Inferior parietal cortex (tissue), 1 donor: ENCODE data around the gene SGF29.
"Not testable (repeated sequence)": the region's sequence is repeated elsewhere in the genome, so short reads cannot be mapped to it uniquely, and the experiment has no call there.

Source experiments
- DNase-seq: peaks from one replicate; pipeline ENCODE4 v3.0.0-alpha.2; 2016; ENCODE audit errors: extremely low spot score

The SGF29 gene

DNA sequence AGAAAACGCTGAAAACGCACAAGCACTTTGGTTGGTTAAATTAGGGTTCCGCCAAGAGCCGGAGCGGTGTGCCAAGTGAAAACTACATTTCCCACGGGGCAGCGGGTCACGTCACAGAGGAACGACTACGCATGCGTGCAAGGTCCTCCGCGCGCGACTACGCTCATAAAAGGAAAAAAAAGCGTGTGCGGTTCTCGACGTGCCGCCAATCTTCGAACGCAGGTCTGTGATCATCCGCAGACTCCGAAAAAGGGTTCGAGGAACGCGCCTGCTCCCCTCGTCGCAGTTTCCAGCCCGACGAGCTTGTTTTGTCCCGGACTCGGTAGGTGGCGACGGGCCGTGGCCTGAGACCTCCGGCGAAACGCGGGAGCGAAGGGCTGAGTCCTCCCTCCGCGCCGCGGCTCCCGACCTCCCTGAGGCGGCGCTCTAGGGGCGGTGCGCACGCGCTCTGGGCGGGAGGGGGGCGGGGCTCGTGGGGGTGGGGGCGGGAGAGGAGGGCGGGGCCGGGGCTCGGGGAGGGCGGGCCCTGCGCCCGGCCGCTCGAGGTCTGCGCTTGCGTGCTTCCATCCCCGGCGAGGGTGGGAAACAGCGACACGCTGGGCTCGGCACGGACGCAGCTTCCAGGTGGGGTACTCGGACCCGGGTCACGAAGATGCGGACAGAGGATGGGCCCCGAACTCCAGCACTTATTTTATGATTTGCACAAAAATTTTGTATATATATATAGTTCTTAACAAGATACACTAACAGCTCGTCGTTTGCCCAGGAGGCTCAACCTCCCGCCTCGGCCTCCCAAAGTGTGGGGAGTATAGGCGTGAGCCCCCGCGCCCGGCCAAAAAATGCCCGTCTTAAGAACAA lies at the start of gene SGF29:
Gene SGF29 (plus strand): TSS at position 145 of the 858 bp plus-strand sequence. CDS start 27,150 bp downstream, outside the sequence.
- DNase-seq, result peak; percentile 96

GRCh38 chr16:28504707-28505404 lies 48.9 kb upstream of the SGF29 start:
- DNase-seq, result no peak

- no peak for DNase-seq
Observed at GRCh38 chr16:28505489-28506137, 48.1 kb upstream of the SGF29 start.

- DNase-seq, result no peak
Observed at GRCh38 chr16:28511031-28511430, 42.7 kb upstream of the SGF29 start.

- no peak for DNase-seq
Observed at GRCh38 chr16:28511801-28512789, 41.6 kb upstream of the SGF29 start.

DNA sequence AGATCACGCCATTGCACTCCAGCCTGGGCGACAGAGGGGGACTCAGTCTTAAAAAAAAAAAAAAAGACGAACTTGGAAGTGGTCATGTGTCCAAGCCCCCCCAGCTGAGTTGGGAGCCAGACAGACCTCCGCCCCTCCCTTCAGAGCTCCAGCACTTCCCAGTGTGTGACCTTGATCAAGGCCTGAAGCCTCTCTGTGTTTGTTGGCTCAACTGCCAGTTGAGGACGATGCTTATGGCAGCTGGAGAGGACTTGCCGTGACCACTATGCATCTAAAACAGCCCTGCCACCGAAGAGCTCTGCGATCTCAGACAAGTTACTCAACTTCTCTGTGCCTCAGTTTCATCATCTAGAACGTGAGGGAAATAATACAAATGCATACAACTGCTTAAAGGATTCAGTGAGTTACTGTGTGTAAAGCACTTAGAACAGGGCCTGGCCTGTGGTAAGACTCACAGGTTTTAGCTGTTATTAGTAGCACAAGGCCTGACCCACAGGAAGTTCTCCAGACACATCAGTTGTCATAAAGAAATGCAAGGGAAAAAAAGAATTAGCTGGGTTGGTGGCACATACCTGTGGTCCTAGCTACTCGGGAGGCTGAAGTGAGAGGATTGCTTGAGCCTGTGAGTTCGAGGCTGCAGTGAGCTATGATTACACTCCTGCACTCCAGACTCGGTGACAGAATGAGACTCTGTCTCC lies 40.1 kb upstream of the SGF29 start:
- DNase-seq, result no peak

- no peak for DNase-seq
Observed at GRCh38 chr16:28514246-28514645, 39.5 kb upstream of the SGF29 start.

- no peak for DNase-seq
Observed at GRCh38 chr16:28520672-28521071, 33.0 kb upstream of the SGF29 start.

DNA sequence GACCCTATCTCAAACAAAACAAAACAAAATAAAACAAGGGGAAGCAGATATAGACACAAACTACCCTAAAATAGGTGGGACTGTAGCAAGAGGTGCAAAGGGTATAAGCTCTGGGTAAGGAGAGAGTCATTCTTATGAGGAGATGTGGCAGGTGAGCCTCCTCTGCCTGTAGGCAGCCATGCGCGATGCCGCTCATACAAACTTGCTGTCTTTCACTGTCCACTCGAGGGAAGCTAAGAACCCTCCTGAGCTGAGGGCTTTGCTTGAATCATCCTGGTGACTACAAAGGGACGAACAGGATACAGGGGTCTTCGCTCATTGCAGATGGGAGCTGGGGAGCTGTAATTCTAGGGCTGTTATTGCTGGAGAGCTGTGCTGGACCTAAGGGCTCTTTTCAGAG lies 32.3 kb upstream of the SGF29 start:
- no peak for DNase-seq

- DNase-seq, result no peak
Observed at GRCh38 chr16:28522792-28523191, 30.9 kb upstream of the SGF29 start.

GRCh38 chr16:28524681-28525171 lies 29.0 kb upstream of the SGF29 start:
- no peak for DNase-seq

DNA sequence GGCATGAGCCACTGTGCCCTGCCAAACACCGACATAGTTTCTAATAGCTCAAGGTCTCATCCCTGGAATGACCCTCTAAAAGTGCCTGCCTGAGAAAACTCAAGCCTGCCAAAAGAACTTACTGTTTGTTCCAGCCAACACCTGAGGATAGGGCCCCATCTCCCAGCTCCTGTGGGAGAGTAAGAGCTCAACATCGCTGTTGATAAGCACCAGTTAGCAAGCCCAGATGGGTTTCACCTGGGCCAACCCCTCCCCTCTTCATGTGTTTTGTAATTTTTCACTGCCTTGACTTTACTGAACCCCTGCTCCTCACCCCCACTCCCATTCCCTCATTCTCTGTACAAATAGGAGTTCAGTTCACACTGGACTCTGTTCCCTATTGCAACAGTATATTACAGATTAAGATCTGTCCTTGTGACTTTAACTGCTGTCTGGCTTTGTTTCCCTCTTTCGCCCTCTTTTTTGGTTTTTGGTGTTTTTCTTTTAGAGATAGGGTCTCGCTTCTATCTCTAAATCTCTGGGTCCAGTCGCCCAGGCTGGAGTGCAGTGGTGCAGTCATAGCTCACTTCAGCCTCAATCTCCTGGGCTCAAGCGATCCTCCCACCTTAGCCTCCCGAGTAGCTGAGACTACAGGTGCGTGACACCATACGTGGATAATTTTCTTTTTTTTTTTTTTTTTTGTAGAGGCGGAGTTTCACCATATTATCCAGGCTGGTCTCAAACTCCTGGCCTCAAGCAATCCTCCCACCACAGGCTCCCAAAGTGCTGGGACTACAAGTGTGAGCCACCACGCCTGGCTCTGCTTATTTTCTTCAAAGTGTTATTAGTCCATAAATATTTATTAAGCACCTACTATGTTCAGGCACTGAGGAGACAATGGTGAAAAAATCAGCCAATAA lies 27.3 kb upstream of the SGF29 start:
- DNase-seq, result no peak

DNA sequence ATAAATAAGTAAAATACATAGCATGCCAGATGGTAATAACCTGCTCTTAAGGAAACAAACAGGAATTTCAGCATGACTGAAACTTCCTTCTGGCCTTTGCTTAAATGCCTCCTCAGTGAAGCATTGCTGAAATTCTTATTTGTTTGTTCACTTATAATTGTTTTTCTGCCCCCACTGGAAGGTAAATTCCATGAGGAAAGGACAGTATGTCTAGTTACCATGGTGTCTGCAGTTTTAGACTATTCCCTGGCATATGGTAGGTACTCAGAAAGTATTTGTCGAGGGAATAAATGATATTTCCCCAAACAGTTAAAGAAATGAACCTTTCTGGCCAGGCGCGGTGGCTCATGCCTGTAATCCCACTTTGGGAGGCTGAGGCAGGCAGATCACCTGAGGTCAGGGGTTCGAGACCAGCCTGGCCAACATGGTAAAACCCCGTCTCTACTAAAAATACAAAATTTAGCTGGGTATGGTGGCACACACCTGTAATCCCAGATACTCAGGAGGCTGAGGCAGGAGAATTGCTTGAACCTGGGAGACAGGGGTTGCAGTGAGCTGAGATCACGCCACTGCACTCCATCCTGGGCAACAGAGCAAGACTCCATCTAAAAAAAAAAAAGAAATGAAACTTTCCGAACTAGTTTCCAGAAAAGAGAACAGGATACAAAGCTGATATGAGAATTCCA lies 26.5 kb upstream of the SGF29 start:
- not testable (repeated sequence) for DNase-seq

DNA sequence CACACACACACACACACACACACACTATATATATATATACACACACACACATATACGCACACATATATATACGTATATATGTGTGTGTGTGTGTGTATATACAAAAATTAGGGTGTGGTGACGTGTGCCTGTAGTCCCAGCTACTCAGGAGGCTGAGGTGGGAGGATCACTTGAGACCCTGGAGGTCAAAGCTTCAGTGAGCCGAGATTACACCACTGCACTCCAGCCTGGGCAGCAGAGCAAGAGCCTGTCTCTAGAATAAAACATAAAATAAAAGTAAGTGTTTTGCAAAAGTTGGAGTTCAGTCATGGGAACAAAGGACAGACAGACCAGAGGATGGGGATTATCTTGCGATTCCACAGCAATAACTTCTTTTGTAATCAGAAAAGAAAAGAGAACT lies 25.7 kb upstream of the SGF29 start:
- no peak for DNase-seq

- no peak for DNase-seq
Observed at GRCh38 chr16:28528463-28528867, 25.3 kb upstream of the SGF29 start.

- no peak for DNase-seq
Observed at GRCh38 chr16:28529124-28529523, 24.6 kb upstream of the SGF29 start.

DNA sequence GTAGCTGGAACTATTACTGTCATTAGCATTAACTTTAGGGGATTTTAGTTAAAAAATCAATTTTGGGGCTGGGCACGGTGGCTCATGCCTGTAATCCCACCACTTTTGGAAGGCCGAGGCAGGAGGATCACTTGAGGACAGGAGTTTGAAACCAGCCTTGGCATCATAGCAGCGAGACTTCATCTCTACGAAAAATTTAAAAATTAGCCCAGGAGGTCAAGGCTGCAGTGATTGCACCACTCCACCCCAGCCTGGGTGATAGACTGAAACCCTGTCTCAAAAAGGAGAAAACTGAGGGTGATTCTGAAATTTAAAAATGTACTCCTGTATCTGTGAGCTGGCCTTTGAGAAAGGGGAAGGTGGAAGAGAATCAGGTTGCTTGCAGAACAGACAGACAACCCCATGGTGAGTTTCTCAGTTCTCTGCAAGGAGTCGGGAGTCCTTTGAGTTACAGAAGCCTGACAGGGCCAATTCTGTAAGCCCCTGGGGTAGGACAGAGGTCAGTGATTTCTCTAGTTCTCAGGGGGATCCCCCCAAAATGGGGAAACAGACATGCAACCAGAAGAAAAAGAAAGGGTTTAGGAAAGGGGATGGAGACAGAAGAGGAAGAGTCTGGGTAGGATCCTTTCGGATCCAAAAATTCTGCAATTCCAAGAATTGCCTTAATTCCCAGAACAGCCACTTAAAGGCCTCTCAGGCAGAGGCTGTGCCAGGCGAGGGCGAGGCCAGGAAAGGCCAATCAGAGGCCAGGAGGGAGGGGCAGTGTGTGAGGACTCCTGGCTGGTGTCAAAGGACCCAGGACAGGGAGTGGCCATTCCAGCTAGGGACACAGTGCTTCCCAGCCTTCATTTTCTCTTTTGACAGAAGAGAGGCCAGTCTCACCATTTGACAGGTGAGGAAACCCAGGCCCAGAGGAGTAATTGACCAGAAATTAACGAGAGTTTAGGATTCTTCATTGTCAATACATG lies 21.7 kb upstream of the SGF29 start:
- DNase-seq, result no peak
